PFSK-1 (cell line): ENCODE measurements around the gene TTBK1.

Experiments
- FOXP2 ChIP-seq: optimal IDR thresholded peaks from 2 replicates; pipeline ENCODE3; 2011; ENCODE audit warnings: borderline replicate concordance, control low read depth, inconsistent platforms; ENCODE audit not compliant: insufficient read depth; ENCODE audit errors: extremely low read length, extremely low read depth
- POLR2AphosphoS5 ChIP-seq: IDR thresholded peaks from 2 replicates; pipeline ENCODE4 v1.6.1; 2012; ENCODE audit warnings: low read depth, mild to moderate bottlenecking, control low read depth, low read length, moderate library complexity
- REST ChIP-seq, 2 experiments: IDR thresholded peaks; 2 replicates each; pipeline versions ENCODE4 v1.6.1 to v1.8.0; 2011 to 2012; ENCODE audit warnings: low read depth in 2 of 2, low read length in 2 of 2, control low read depth in 1 of 2, inconsistent platforms in 1 of 2, mild to moderate bottlenecking in 1 of 2, moderate library complexity in 1 of 2; ENCODE audit not compliant: insufficient read depth in 1 of 2
- SIN3A ChIP-seq: IDR thresholded peaks from 2 replicates; pipeline ENCODE4 v1.6.1; 2012; ENCODE audit warnings: mild to moderate bottlenecking, low read length, moderate library complexity, borderline replicate concordance; ENCODE audit not compliant: insufficient read depth
- TAF1 ChIP-seq: IDR thresholded peaks from 2 replicates; pipeline ENCODE4 v1.6.1; 2012; ENCODE audit warnings: low read length, control low read depth, borderline replicate concordance; ENCODE audit not compliant: insufficient read depth

The TTBK1 gene

GRCh38 chr6:43255408-43256054, 12.2 kb downstream of the TTBK1 start:
- TF ChIP-seq REST (IDR thresholded peaks at IDR 0.05; ENCODE audit: insufficient read depth in 1 of 2, low read depth in 2 of 2, low read length in 2 of 2) (no peak), FOXP2 (no peak)

- TF ChIP-seq TAF1 (no peak), REST (IDR thresholded peaks at IDR 0.05; ENCODE audit: insufficient read depth in 1 of 2, low read depth in 2 of 2, low read length in 2 of 2) (no peak), POLR2AphosphoS5 (no peak), SIN3A (no peak), FOXP2 (no peak)
These were observed 13.5 kb downstream of the TTBK1 start for GRCh38 chr6:43256670-43257366.

- TF ChIP-seq SIN3A (no peak), FOXP2 (no peak), REST (IDR thresholded peaks at IDR 0.05; ENCODE audit: insufficient read depth in 1 of 2, low read depth in 2 of 2, low read length in 2 of 2) (no peak), POLR2AphosphoS5 (no peak), TAF1 (no peak)
These were observed 14.3 kb downstream of the TTBK1 start for GRCh38 chr6:43257367-43258145.

- TF ChIP-seq FOXP2 = no peak
- TF ChIP-seq SIN3A = no peak
- no peak for TF ChIP-seq TAF1
- no peak for TF ChIP-seq REST (IDR thresholded peaks at IDR 0.05; ENCODE audit: insufficient read depth in 1 of 2, low read depth in 2 of 2, low read length in 2 of 2)
- TF ChIP-seq POLR2AphosphoS5 = no peak
These were observed 14.9 kb downstream of the TTBK1 start for GRCh38 chr6:43258180-43258579.
